NCI-H1092 treated with DMSO at 0.1 percent for 48 hours (cell line): ENCODE results near the gene RNF113B.

ENCODE experiments used
- DNase-seq: peaks from one replicate; lab custom pipeline; 2025; lab: John Stamatoyannopoulos, UW

Gene RNF113B

GRCh38 chr13:98141509-98142379 is 35.3 kb downstream of the RNF113B start:
- DNase-seq: peak; percentile 73

GRCh38 chr13:98141091-98141490 is 36.0 kb downstream of the RNF113B start:
- no peak for DNase-seq

GRCh38 chr13:98134901-98135300 is 42.2 kb downstream of the RNF113B start:
- DNase-seq: no peak

GRCh38 chr13:98133946-98134345 is 43.1 kb downstream of the RNF113B start:
- DNase-seq: no peak

- DNase-seq: no peak
Measured at GRCh38 chr13:98129059-98129746, 47.9 kb downstream of the RNF113B start.
